ENCODE measurements around the gene ICE2. TPM values are rescaled to one million over a fixed set of nuclear protein-coding genes. Genes with fewer than 3 reads are reported as not detected.

Gene ICE2
- total and polyA plus RNA-seq, 2 experiments from 2014 or later: 64.2 to 64.3 TPM

DNA sequence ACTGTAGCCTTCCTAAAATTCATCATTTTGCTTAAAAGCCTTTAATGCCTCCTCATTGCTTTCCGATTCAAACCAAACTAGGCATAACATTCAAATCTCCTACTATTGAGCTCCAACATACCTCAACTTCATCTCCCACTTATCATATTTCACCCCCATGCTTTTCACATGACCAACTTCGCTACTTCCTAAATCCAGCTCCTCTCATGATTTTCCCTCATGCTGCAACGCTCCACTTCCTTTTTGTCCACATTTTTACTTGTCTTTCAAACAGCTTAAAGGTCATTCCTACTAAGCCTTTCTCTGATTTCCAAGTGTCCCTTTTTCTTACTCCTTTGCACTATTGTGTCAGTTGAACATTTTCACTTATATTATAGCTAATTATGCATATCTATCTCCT, 60.8 kb downstream of the ICE2 start:
- Mint-ChIP-seq H3K27ac (no peak overlapping the region), H3K4me1 (peaks cover 5% of the 10 kb centered on the region; the same call in 2 of the 3 replicates), H3K27me3 (ENCODE audit: insufficient read depth, low read depth, poor library complexity) (no peaks in the 10 kb centered on the region), H3K4me3 (no peak overlapping the region), H3K9me3 (no peaks in the 10 kb centered on the region), H3K36me3 (ENCODE audit: low read depth) (peaks cover 4% of the 10 kb centered on the region; the same call in 2 of the 3 replicates)
- Histone ChIP-seq H3K9me2 (ENCODE audit: insufficient read depth) (no peaks in the 10 kb centered on the region), H3K4me1 (ENCODE audit: insufficient read depth) (no peaks in the 10 kb centered on the region), H3K27me3 (ENCODE audit: insufficient read depth) (no peaks in the 10 kb centered on the region), H3K4me3 (no peak overlapping the region), H3K4me2 (no peak overlapping the region), H3K27ac (ENCODE audit: low read depth) (no peak overlapping the region), H2AFZ (no peak overlapping the region), H3K79me2 (replicated peaks; ENCODE audit: insufficient read depth) (no peaks in the 10 kb centered on the region), H3F3A (replicated peaks; ENCODE audit: low read depth) (no peaks in the 10 kb centered on the region), H3K36me3 (ENCODE audit: insufficient read depth) (no peaks in the 10 kb centered on the region), H4K20me1 (replicated peaks; ENCODE audit: insufficient read depth) (no peaks in the 10 kb centered on the region)
- no peak for DNase-seq (ENCODE audit: low spot score)
- TF ChIP-seq ZNF114 (CRISPR knock-in tag; IDR thresholded peaks at IDR 0.05) (no peak), POLR2AphosphoS5 (IDR thresholded peaks at IDR 0.05; ENCODE audit: low read depth) (no peak), ZNF331 (CRISPR knock-in tag; IDR thresholded peaks at IDR 0.05; ENCODE audit: low read depth) (no peak), JUNB (IDR thresholded peaks at IDR 0.05; ENCODE audit: unreplicated experiment) (no peak), STAT1 (IDR thresholded peaks at IDR 0.05; ENCODE audit: unreplicated experiment) (no peak), EZH2phosphoT487 (IDR thresholded peaks at IDR 0.05; ENCODE audit: unreplicated experiment) (no peak), EZH2 (IDR thresholded peaks at IDR 0.05; ENCODE audit: low read depth, unreplicated experiment) (no peak), CREB1 (CRISPR knock-in tag; IDR thresholded peaks at IDR 0.05; ENCODE audit: low read depth) (no peak), NANOG (IDR thresholded peaks at IDR 0.05; ENCODE audit: borderline replicate concordance) (no peak)
- TF ChIP-seq, protein P1, sequence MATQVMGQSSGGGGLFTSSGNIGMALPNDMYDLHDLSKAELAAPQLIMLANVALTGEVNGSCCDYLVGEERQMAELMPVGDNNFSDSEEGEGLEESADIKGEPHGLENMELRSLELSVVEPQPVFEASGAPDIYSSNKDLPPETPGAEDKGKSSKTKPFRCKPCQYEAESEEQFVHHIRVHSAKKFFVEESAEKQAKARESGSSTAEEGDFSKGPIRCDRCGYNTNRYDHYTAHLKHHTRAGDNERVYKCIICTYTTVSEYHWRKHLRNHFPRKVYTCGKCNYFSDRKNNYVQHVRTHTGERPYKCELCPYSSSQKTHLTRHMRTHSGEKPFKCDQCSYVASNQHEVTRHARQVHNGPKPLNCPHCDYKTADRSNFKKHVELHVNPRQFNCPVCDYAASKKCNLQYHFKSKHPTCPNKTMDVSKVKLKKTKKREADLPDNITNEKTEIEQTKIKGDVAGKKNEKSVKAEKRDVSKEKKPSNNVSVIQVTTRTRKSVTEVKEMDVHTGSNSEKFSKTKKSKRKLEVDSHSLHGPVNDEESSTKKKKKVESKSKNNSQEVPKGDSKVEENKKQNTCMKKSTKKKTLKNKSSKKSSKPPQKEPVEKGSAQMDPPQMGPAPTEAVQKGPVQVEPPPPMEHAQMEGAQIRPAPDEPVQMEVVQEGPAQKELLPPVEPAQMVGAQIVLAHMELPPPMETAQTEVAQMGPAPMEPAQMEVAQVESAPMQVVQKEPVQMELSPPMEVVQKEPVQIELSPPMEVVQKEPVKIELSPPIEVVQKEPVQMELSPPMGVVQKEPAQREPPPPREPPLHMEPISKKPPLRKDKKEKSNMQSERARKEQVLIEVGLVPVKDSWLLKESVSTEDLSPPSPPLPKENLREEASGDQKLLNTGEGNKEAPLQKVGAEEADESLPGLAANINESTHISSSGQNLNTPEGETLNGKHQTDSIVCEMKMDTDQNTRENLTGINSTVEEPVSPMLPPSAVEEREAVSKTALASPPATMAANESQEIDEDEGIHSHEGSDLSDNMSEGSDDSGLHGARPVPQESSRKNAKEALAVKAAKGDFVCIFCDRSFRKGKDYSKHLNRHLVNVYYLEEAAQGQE (IDR thresholded peaks at IDR 0.05; ENCODE audit: unreplicated experiment): no peak
- TF ChIP-seq, protein P2, sequence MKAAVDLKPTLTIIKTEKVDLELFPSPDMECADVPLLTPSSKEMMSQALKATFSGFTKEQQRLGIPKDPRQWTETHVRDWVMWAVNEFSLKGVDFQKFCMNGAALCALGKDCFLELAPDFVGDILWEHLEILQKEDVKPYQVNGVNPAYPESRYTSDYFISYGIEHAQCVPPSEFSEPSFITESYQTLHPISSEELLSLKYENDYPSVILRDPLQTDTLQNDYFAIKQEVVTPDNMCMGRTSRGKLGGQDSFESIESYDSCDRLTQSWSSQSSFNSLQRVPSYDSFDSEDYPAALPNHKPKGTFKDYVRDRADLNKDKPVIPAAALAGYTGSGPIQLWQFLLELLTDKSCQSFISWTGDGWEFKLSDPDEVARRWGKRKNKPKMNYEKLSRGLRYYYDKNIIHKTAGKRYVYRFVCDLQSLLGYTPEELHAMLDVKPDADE (IDR thresholded peaks at IDR 0.05): no peak
- TF ChIP-seq, protein P3, sequence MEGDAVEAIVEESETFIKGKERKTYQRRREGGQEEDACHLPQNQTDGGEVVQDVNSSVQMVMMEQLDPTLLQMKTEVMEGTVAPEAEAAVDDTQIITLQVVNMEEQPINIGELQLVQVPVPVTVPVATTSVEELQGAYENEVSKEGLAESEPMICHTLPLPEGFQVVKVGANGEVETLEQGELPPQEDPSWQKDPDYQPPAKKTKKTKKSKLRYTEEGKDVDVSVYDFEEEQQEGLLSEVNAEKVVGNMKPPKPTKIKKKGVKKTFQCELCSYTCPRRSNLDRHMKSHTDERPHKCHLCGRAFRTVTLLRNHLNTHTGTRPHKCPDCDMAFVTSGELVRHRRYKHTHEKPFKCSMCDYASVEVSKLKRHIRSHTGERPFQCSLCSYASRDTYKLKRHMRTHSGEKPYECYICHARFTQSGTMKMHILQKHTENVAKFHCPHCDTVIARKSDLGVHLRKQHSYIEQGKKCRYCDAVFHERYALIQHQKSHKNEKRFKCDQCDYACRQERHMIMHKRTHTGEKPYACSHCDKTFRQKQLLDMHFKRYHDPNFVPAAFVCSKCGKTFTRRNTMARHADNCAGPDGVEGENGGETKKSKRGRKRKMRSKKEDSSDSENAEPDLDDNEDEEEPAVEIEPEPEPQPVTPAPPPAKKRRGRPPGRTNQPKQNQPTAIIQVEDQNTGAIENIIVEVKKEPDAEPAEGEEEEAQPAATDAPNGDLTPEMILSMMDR (conservative IDR thresholded peaks at IDR 0.05; ENCODE audit: low read depth in 2 of 2): no peak
- TF ChIP-seq, protein P4, sequence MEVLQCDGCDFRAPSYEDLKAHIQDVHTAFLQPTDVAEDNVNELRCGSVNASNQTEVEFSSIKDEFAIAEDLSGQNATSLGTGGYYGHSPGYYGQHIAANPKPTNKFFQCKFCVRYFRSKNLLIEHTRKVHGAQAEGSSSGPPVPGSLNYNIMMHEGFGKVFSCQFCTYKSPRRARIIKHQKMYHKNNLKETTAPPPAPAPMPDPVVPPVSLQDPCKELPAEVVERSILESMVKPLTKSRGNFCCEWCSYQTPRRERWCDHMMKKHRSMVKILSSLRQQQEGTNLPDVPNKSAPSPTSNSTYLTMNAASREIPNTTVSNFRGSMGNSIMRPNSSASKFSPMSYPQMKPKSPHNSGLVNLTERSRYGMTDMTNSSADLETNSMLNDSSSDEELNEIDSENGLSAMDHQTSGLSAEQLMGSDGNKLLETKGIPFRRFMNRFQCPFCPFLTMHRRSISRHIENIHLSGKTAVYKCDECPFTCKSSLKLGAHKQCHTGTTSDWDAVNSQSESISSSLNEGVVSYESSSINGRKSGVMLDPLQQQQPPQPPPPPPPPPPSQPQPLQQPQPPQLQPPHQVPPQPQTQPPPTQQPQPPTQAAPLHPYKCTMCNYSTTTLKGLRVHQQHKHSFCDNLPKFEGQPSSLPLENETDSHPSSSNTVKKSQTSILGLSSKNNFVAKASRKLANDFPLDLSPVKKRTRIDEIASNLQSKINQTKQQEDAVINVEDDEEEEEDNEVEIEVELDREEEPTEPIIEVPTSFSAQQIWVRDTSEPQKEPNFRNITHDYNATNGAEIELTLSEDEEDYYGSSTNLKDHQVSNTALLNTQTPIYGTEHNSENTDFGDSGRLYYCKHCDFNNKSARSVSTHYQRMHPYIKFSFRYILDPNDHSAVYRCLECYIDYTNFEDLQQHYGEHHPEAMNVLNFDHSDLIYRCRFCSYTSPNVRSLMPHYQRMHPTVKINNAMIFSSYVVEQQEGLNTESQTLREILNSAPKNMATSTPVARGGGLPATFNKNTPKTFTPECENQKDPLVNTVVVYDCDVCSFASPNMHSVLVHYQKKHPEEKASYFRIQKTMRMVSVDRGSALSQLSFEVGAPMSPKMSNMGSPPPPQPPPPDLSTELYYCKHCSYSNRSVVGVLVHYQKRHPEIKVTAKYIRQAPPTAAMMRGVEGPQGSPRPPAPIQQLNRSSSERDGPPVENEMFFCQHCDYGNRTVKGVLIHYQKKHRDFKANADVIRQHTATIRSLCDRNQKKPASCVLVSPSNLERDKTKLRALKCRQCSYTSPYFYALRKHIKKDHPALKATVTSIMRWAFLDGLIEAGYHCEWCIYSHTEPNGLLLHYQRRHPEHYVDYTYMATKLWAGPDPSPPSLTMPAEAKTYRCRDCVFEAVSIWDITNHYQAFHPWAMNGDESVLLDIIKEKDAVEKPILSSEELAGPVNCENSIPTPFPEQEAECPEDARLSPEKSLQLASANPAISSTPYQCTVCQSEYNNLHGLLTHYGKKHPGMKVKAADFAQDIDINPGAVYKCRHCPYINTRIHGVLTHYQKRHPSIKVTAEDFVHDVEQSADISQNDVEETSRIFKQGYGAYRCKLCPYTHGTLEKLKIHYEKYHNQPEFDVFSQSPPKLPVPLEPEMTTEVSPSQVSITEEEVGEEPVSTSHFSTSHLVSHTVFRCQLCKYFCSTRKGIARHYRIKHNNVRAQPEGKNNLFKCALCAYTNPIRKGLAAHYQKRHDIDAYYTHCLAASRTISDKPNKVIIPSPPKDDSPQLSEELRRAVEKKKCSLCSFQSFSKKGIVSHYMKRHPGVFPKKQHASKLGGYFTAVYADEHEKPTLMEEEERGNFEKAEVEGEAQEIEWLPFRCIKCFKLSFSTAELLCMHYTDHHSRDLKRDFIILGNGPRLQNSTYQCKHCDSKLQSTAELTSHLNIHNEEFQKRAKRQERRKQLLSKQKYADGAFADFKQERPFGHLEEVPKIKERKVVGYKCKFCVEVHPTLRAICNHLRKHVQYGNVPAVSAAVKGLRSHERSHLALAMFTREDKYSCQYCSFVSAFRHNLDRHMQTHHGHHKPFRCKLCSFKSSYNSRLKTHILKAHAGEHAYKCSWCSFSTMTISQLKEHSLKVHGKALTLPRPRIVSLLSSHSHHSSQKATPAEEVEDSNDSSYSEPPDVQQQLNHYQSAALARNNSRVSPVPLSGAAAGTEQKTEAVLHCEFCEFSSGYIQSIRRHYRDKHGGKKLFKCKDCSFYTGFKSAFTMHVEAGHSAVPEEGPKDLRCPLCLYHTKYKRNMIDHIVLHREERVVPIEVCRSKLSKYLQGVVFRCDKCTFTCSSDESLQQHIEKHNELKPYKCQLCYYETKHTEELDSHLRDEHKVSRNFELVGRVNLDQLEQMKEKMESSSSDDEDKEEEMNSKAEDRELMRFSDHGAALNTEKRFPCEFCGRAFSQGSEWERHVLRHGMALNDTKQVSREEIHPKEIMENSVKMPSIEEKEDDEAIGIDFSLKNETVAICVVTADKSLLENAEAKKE (CRISPR knock-in tag; IDR thresholded peaks at IDR 0.05): no peak
- no peak for ATAC-seq

Data from GM23338 (cell line).